Thyroid gland (tissue), 4 donors: Measurements from ENCODE around the gene BCL2L1. TPM values are rescaled to one million over a fixed set of nuclear protein-coding genes. Genes with fewer than 3 reads are reported as not detected.

Experiments used
- DNase-seq, 2 donors: peaks; one replicate each; pipeline ENCODE4 v3.0.0-alpha.2; 2019
- H3K27ac ChIP-seq, 3 donors: fragments of 200-600 bp; sonication (generic); 1 replicate in 2 of 3; 2 replicates in 1 of 3; pipeline ENCODE4 v1.5.1; 2016 to 2019; ENCODE audit warnings: mild to moderate bottlenecking in 1 of 3, moderate library complexity in 1 of 3
- H3K27me3 ChIP-seq: fragments of 200-600 bp; sonication (generic); one replicate; pipeline ENCODE4 v1.5.1; 2019
- H3K36me3 ChIP-seq, 2 donors: fragments of 200-600 bp; sonication (generic); one replicate each; pipeline ENCODE4 v1.5.1; 2016 to 2019
- H3K4me1 ChIP-seq, 2 donors: fragments of 200-600 bp; sonication (generic); one replicate each; pipeline ENCODE4 v1.5.1; 2017 to 2019
- H3K4me3 ChIP-seq, 3 donors: fragments of 200-600 bp; sonication (generic); replicated peaks in 1 of 3; 1 replicate in 2 of 3; 2 replicates in 1 of 3; pipeline ENCODE4 v1.5.1; 2016; ENCODE audit warnings: mild to moderate bottlenecking in 1 of 3
- H3K9me3 ChIP-seq: fragments of 200-600 bp; sonication (generic); one replicate; pipeline ENCODE4 v1.5.1; 2017
- POLR2A ChIP-seq, 2 donors: fragments of 450-650 bp; IDR thresholded peaks; one replicate each; pipeline ENCODE4 v1.6.1; 2017; ENCODE audit warnings: antibody characterized with exemption in 2 of 2, mild to moderate bottlenecking in 2 of 2, moderate library complexity in 1 of 2
- WGBS, 2 donors: methylation state at CpG; one replicate each; pipeline ENCODE4 v1.1.5; 2017; 5-methylcytosine and 5-hydroxymethylcytosine counted together
- intact Hi-C: fragments of 100-400 bp; cut with DNase I; formaldehyde crosslinking; loops from one replicate; pipeline ENCODE4 v1.15.1; 2023
- total RNA-seq, 4 donors: library from RNA; depleted of rRNA; stranded (reverse); fragments of >200 nt; gene quantifications; one replicate each; pipeline ENCODE4 v1.2.3, GENCODE V29; 2016
- TF ChIP-seq, protein P1 (sequence below), 6 experiments: fragments of 200-600 bp in 3 of 6; fragments of 450-650 bp in 3 of 6; sonication (generic) in 3 of 6; IDR thresholded peaks; one replicate each; pipeline ENCODE4 v1.5.1; 2016 to 2019; ENCODE audit warnings: antibody characterized with exemption in 6 of 6, mild to moderate bottlenecking in 2 of 6, inconsistent platforms in 1 of 6, moderate library complexity in 1 of 6

BCL2L1 gene
- total RNA-seq, 4 donors from 2014 or later: 110 to 154 (median 125) TPM

DNA sequence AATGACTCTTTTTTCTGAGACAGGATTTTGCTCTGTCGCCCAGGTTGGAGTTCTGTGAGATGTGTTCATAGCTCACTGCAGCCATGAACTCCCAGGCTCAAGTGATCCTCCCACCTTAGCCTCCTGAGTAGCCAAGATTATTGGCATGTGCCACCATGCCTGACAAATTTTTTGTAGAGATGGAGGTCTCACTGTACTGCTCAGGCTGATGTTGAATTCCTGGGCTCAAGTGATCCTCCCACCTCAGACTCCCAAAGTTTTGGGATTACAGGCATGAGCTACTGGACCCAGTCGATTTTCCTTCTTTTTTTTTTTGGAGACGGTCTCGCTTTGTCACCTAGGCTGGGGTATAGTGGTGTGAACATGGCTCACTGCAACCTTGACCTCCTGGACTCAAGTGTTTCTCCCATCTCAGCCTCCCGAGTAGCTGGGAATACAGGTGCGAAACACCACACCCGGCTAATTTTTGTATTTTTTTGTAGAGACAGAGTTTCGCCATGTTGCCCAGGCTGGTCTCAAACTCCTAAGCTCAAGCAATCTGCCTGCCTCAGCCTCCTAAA lies 24.3 kb downstream of the BCL2L1 start:
- H3K36me3 ChIP-seq: no peaks in the 10 kb centered on the region
- TF ChIP-seq, protein P1, sequence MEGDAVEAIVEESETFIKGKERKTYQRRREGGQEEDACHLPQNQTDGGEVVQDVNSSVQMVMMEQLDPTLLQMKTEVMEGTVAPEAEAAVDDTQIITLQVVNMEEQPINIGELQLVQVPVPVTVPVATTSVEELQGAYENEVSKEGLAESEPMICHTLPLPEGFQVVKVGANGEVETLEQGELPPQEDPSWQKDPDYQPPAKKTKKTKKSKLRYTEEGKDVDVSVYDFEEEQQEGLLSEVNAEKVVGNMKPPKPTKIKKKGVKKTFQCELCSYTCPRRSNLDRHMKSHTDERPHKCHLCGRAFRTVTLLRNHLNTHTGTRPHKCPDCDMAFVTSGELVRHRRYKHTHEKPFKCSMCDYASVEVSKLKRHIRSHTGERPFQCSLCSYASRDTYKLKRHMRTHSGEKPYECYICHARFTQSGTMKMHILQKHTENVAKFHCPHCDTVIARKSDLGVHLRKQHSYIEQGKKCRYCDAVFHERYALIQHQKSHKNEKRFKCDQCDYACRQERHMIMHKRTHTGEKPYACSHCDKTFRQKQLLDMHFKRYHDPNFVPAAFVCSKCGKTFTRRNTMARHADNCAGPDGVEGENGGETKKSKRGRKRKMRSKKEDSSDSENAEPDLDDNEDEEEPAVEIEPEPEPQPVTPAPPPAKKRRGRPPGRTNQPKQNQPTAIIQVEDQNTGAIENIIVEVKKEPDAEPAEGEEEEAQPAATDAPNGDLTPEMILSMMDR (IDR thresholded peaks at IDR 0.05): no peak
- TF ChIP-seq POLR2A (IDR thresholded peaks at IDR 0.05): no peak
- peak overlapping the region; percentile 71 to 90 (median 89) for H3K27ac ChIP-seq
- no peak for DNase-seq
- H3K4me1 ChIP-seq: peaks cover 54 to 85% of the 10 kb centered on the region in 2 donors
- 86 to 97% methylated on average over 8 of the region's 8 CpGs for WGBS, 2 donors
- H3K9me3 ChIP-seq: no peaks in the 10 kb centered on the region
- intact Hi-C loops: no loop called here
- no peaks in the 10 kb centered on the region for H3K27me3 ChIP-seq
- no peak overlapping the region for H3K4me3 ChIP-seq

- peaks cover 47 to 80% of the 10 kb centered on the region in 2 donors for H3K4me1 ChIP-seq
- H3K27ac ChIP-seq: peak overlapping the region in 2 of 3 donors; percentile 57 to 89
Measured at GRCh38 chr20:31695849-31696804, 26.5 kb downstream of the BCL2L1 start.

DNA sequence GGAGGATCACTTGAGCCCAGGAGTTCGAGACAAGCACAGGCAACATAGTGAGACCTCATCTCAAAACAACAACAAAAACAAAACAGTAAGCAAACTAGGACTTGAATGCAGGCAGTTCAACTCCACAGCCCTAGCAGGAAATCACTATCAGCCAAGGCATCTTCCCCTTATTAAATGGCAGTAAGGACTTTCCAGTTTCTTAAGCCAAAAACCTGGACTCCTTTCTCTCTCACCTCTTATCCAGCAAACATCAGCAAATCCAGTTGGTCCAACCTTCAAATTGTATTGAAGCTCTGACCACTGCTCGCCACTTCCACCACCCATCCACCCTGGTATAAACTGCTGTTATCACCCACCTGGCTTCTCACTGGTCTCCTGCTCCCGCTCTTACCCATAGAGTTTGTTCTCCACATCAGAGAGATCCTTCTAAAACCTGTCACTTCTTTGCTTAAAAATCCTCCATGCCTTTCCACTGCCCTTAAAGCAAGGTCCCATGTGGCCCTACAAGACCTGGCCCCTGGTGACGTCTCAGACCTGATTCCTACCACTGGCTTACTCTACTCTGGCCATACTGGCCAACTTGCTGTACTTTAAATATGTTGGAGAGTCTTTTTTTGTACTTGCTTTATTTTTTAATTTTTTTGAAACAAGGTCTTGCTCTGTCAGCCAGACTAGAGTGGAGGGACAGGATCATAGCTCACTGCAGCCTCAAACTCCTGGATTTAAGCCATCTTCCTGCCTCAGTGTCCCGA lies 27.6 kb downstream of the BCL2L1 start:
- Histone ChIP-seq H3K27ac (peak overlapping the region; percentile 15 to 89 (median 57)), H3K4me3 (no peak overlapping the region), H3K9me3 (no peaks in the 10 kb centered on the region), H3K27me3 (no peaks in the 10 kb centered on the region), H3K4me1 (peaks cover 38 to 69% of the 10 kb centered on the region in 2 donors), H3K36me3 (peaks cover 0 to 2% of the 10 kb centered on the region in 2 donors)
- TF ChIP-seq, protein P1 (IDR thresholded peaks at IDR 0.05): no peak
- no peak for TF ChIP-seq POLR2A (IDR thresholded peaks at IDR 0.05)
- intact Hi-C loops: no loop called here
- DNase-seq: no peak
- WGBS, 2 donors: 81 to 93% methylated on average over 5 of the region's 5 CpGs

More at GRCh38 chr20:31695849-31696804, 26.5 kb downstream of the BCL2L1 start:
- 90 to 92% methylated on average over 12 of the region's 12 CpGs for WGBS, 2 donors
- intact Hi-C loops: no loop called here
- H3K36me3 ChIP-seq: no peaks in the 10 kb centered on the region
- TF ChIP-seq, protein P1 (IDR thresholded peaks at IDR 0.05): no peak
- no peak for TF ChIP-seq POLR2A (IDR thresholded peaks at IDR 0.05)
- no peaks in the 10 kb centered on the region for H3K9me3 ChIP-seq
- no peaks in the 10 kb centered on the region for H3K27me3 ChIP-seq
- H3K4me3 ChIP-seq: no peak overlapping the region
- peak in 1 of 2 donors; percentile 26 for DNase-seq

- Histone ChIP-seq H3K27me3 (no peaks in the 10 kb centered on the region), H3K9me3 (no peaks in the 10 kb centered on the region), H3K4me1 (peaks cover 29 to 60% of the 10 kb centered on the region in 2 donors), H3K36me3 (peaks cover 0 to 2% of the 10 kb centered on the region in 2 donors), H3K4me3 (no peak overlapping the region), H3K27ac (peak overlapping the region; percentile 15 to 89 (median 57))
- 71% methylated on average over 4 of the region's 4 CpGs for WGBS, 2 donors
- DNase-seq: no peak
- TF ChIP-seq, protein P1 (IDR thresholded peaks at IDR 0.05): no peak
- TF ChIP-seq POLR2A (IDR thresholded peaks at IDR 0.05): no peak
- intact Hi-C loops: no loop called here
Measured at GRCh38 chr20:31693987-31694661, 28.5 kb downstream of the BCL2L1 start.
